ENCODE measurements around the gene CDKN2D. TPM values are rescaled to one million over a fixed set of nuclear protein-coding genes. Genes with fewer than 3 reads are reported as not detected.

CDKN2D gene
- total RNA-seq: 10 to 100 TPM in 2 of 4 donors, 1 to 10 TPM in 2; 5.1 to 18.9 (median 8.4) TPM

- no peak for TF ChIP-seq CTCF (IDR thresholded peaks at IDR 0.05; ENCODE audit: low read depth)
Measured at GRCh38 chr19:10568826-10569651, at the start of gene CDKN2D. CDKN2D (minus strand) TSS chr19:10568979; CDS start chr19:10568653, 326 bp downstream.

- TF ChIP-seq CTCF (IDR thresholded peaks at IDR 0.05; ENCODE audit: low read depth): no peak
Measured at GRCh38 chr19:10617409-10618121, 48.8 kb upstream of the CDKN2D start.

- no peak for TF ChIP-seq CTCF (IDR thresholded peaks at IDR 0.05; ENCODE audit: low read depth)
Measured at GRCh38 chr19:10615429-10616023, 46.7 kb upstream of the CDKN2D start.

GRCh38 chr19:10612499-10613119, 43.8 kb upstream of the CDKN2D start:
- TF ChIP-seq CTCF (IDR thresholded peaks at IDR 0.05; ENCODE audit: low read depth): no peak

- no peak for TF ChIP-seq CTCF (IDR thresholded peaks at IDR 0.05; ENCODE audit: low read depth)
Measured at GRCh38 chr19:10611907-10612306, 43.1 kb upstream of the CDKN2D start.

- TF ChIP-seq CTCF (IDR thresholded peaks at IDR 0.05; ENCODE audit: low read depth): no peak
Measured at GRCh38 chr19:10604460-10604980, 35.7 kb upstream of the CDKN2D start.
